Calu3 (cell line): ENCODE data around the gene ADM. TPM values are rescaled to one million over a fixed set of nuclear protein-coding genes. Genes with fewer than 3 reads are reported as not detected.

Experiments
- BruUV-seq: library from RNA; stranded (reverse); fragments of 400-500 nt; replicated peaks from 2 replicates; lab custom pipeline; 2021; lab: Mats Ljungman, UMichigan
- CTCF ChIA-PET: fragments of 300-600 bp; sonication (Branson Sonifier 250); formaldehyde crosslinking; loops from one replicate; lab custom pipeline; 2022; ENCODE audit warnings: antibody characterized with exemption; lab: Charles Lee
- DNase-seq: peaks from one replicate; pipeline ENCODE4 v3.0.0; 2022
- H3K27ac Mint-ChIP-seq: one replicate; pipeline ENCODE4 v1.8.0; 2022; ENCODE audit warnings: mixed read lengths; ENCODE audit not compliant: unreplicated experiment
- H3K27me3 Mint-ChIP-seq: one replicate; pipeline ENCODE4 v1.8.0; 2022; ENCODE audit warnings: mixed read lengths; ENCODE audit not compliant: unreplicated experiment
- H3K36me3 Mint-ChIP-seq: one replicate; pipeline ENCODE4 v1.8.0; 2022; ENCODE audit warnings: mild to moderate bottlenecking, moderate library complexity, mixed read lengths; ENCODE audit not compliant: insufficient read depth, unreplicated experiment
- H3K4me1 Mint-ChIP-seq: one replicate; pipeline ENCODE4 v1.8.0; 2022; ENCODE audit warnings: mild to moderate bottlenecking, low read depth, mixed read lengths; ENCODE audit not compliant: unreplicated experiment
- H3K4me3 Mint-ChIP-seq: one replicate; pipeline ENCODE4 v1.8.0; 2022; ENCODE audit warnings: mild to moderate bottlenecking, low read depth, moderate library complexity, mixed read lengths; ENCODE audit not compliant: unreplicated experiment
- H3K9me3 Mint-ChIP-seq: one replicate; pipeline ENCODE4 v1.8.0; 2022; ENCODE audit warnings: low read depth, mixed read lengths; ENCODE audit not compliant: unreplicated experiment
- CTCF ChIP-seq: fragments of 200-600 bp; IDR thresholded peaks from one replicate; pipeline ENCODE4 v1.8.0; 2022; ENCODE audit warnings: antibody characterized with exemption; ENCODE audit not compliant: unreplicated experiment
- intact Hi-C: fragments of 100-400 bp; cut with micrococcal nuclease; formaldehyde crosslinking; loops from one replicate; pipeline ENCODE4 v1.10.0; 2022; ENCODE audit not compliant: unreplicated experiment
- total RNA-seq: library from RNA; stranded (reverse); gene quantifications from 2 replicates; pipeline ENCODE4 v1.2.3, GENCODE V29; 2022

ADM gene
- total RNA-seq, 1 experiment from 2014 or later: 2.0 TPM

GRCh38 chr11:10319702-10320558, 15.1 kb downstream of the ADM start:
- CTCF ChIA-PET: no interaction called here
- Mint-ChIP-seq H3K36me3 (peaks cover 6% of the 10 kb centered on the region), H3K4me1 (peaks cover 12% of the 10 kb centered on the region), H3K4me3 (no peak overlapping the region), H3K27ac (no peak overlapping the region), H3K27me3 (peaks cover 6% of the 10 kb centered on the region), H3K9me3 (no peaks in the 10 kb centered on the region)
- intact Hi-C loops: loop anchor here (5.0 to 10.0 kb wide), 4 partner anchors 113 to 695 kb away; no protein-coding TSS in a partner anchor
- no peak for TF ChIP-seq CTCF
- no peak for DNase-seq
- no TSS peak for BruUV-seq

GRCh38 chr11:10320736-10321465, 16.0 kb downstream of the ADM start:
- no peak overlapping the region for H3K4me3 Mint-ChIP-seq
- peaks cover 12% of the 10 kb centered on the region for H3K4me1 Mint-ChIP-seq
- H3K27me3 Mint-ChIP-seq: peaks cover 8% of the 10 kb centered on the region
- TF ChIP-seq CTCF: no peak
- no peak overlapping the region for H3K27ac Mint-ChIP-seq
- CTCF ChIA-PET: interaction anchor here (1.6 kb wide), 1 partner anchor 13 kb away, joined by 4 read pairs; no protein-coding TSS in a partner anchor
- BruUV-seq: no TSS peak
- H3K9me3 Mint-ChIP-seq: no peaks in the 10 kb centered on the region
- intact Hi-C loops: loop anchor here (5.0 to 10.0 kb wide), 4 partner anchors 114 to 696 kb away; no protein-coding TSS in a partner anchor
- H3K36me3 Mint-ChIP-seq: peaks cover 6% of the 10 kb centered on the region
- no peak for DNase-seq

DNA sequence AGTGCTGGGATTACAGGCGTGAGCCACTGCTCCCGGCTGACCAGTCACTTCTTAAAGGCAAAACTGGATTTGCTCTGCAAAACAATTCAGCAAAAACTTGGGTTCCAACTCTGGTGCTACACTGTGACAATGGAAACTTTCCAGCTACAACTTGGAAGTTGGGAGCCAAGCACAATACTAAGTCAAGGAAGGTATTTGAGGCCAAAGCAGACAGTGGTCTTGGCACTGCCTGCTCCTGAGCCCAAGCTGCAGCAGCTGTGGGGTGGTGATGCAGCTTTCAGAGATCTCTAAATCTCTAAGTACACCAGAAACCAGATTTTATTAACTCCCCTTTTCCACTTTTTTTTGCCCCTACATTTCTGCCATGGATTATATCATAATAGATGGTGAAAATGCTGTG, 17.5 kb downstream of the ADM start:
- intact Hi-C loops: loop anchor here (2.0 to 10.0 kb wide), 5 partner anchors 115 to 698 kb away; no protein-coding TSS in a partner anchor
- H3K27ac Mint-ChIP-seq: peak overlapping the region; percentile 79
- CTCF ChIA-PET: interaction anchor here (0.5 to 1.6 kb wide), 3 partner anchors 15 to 160 kb away, joined by 3 to 4 read pairs (median 4); partner anchors contain the start of gene ADM
- DNase-seq: no peak
- peaks cover 6% of the 10 kb centered on the region for H3K36me3 Mint-ChIP-seq
- peaks cover 26% of the 10 kb centered on the region for H3K4me1 Mint-ChIP-seq
- no TSS peak for BruUV-seq
- no peak overlapping the region for H3K4me3 Mint-ChIP-seq
- no peaks in the 10 kb centered on the region for H3K9me3 Mint-ChIP-seq
- H3K27me3 Mint-ChIP-seq: peaks cover 8% of the 10 kb centered on the region
- TF ChIP-seq CTCF: no peak
